RKO (cell line): ENCODE data around the gene SRSF1.

Experiments used
- DNase-seq: peaks from one replicate; pipeline ENCODE4 v3.0.0-alpha.2; 2016; ENCODE audit warnings: low spot score

SRSF1 gene

DNA sequence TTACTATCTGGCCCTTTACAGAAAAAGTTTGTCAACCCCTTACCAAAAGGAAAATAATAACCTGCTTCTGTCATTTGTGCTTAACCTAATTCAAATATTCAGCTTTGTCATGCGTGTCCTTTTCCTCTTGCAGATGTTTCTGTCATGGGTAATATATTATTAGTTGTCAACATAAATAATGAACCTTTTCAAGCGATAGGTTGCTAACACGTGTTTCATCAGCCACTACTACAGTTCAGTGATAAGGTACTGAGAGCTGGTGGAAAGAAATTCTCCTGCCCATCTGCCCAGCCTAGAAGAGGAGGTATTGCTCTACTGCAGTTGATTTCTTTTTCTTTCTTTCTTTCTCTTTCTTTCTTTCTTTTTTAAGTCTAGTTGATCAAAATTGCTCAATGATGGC, 12.0 kb upstream of the SRSF1 start:
- no peak for DNase-seq

DNA sequence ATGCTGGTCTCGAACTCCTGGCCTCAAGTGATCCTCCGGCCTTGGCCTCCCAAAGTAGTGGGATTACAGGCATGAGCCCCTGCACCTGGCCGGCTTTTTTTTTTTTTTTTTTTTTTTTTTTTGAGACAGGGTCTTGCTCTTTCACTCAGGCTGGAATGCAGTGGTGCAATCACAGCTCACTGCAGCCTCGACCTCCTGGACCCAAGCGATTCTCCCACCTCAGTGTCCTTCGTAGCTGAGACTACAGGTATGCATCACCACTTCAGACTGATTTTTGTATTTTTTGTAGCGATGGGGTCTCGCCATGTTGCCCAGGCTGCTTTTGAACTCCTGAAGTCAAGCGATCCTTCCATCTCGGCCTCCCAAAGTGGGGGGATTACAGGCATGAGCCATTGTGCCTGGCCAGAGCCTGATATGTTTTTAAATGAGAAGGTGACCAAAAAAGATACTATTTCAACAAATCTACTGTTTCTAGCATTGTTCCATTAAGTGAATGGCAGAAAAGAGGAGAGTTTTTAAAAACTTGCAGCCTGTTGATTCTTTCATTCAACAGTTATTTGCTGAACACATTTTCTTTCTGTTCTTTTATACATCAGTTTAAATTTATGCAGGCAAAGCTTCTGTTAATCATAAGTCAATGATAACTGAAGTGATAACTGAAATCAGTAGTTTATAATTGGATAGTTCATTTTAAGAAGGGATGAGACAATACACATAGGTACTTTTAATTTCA, 3.2 kb upstream of the SRSF1 start:
- DNase-seq: no peak

DNA sequence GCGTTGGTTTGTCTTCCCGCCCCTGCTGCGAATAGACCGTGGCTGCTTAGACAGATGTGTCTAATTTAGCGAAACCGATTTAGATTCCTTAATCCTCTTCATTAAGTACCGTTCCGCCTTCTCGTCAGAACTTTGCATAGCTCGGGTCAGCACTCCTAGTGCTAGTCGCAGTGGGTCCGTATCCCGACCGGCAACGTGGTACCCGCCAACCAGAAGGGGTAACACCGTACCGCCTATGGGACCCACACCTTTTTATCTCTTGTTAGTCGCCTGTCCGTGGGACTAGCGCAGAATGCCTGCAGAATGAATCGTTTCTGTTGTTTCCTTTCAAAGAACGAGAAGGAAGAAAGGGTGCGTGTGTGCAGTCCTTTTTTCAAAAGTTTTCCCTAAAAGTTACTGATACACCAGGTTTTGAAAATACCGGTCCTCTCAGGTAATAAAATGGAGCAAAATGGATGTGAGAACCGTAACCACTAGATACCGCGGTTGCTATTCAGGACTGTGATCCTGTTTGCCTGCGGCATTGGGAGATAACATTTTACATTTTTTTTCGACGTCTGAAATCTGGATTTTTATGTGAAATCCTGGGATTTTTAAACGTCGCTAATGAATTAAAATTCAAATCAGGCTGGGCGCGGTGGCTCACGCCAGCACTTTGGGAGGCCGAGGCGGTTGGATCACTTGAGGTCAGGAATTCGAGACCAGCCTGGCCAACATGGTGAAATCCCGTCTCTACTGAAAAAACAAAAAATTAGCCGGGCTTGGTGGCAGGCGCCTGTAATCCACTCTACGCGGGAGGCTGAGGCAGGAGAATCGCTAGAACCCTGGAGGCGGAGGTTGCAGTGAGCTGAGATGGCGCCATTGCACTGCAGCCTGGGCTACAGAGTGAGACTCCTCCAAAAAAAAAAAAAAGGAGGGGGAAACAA, 998 bp upstream of the SRSF1 start:
- DNase-seq: no peak

DNA sequence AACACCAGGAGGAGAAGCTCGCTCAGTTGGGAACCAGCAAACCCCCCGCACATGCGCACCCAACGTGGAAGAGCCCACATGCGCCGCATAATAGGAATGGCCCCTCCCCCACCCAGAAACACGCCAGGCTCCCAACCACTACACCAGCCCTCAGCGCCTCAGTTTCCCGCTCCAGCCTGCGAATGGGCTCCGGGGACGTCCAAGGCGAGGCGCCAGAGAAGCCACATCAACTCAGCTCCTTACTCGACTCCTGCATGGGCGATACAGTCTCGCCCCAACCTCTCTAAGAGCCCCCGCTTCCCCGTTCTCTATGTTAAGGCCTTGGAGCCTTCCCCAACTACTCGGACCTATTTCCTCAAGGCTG, 504 bp downstream of the SRSF1 start:
- peak; percentile 84 for DNase-seq

DNA sequence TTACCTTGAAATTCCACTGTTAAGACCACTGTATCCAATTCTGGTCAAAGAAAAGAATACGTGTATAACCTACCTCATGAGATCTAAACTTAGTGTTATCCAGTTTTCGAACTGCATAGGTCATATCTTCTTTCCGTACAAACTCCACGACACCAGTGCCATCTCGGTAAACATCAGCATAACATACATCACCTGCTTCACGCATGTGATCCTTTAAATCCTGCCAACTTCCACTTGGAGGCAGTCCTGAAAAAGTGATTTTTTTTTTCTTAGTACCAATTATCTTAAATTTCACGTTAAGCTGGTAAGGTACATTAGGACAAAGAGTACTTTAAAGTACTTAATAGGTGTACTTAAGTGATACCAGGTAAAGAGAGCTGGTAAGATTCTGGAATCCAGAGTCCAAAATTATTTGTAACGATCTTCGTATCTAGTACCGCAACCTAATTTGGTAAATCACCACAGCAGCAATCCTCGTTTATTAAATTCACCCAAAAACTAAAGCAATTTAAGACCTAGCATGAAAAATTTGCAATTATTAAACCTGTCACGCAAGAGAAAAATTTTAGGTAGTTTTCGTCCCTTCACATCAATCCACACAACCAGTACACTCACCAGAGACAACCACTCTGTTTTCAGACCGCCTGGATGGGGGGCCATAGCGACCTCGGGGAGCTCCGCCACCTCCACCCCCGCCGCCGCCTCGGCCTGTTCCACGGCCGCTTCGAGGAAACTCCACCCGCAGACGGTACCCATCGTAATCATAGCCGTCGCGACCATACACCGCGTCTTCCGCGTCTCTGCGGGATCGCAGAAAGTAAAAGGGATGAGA, 1.1 kb downstream of the SRSF1 start:
- DNase-seq: no peak

DNA sequence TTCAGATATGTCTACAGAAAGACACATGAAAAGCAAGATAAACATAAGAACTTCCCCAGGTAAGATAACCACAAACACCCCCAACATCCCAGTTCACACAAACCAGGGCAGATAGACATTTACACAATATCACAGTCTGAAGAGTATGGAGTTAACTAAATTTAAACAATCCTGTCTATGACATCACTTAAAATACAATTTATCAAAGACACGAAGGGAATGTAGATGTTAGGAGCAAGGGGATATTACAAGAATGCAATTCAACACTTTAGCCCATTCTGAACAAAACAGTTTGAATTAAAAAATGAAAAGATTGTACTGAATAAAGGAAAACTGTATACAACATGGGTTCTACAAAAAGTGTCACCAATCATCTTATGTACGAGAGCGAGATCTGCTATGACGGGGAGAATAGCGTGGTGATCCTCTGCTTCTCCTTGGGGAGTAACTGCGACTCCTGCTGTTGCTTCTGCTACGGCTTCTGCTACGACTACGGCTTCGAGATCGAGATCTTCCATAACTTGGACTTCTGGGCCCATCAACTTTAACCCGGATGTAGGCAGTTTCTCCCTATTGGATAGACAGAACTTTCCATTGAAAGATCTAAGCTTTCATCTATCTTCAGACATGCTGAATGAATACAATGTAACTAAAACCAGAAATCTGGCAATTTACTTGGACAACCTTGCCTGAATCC, 1.9 kb downstream of the SRSF1 start:
- peak; percentile 77 for DNase-seq

DNA sequence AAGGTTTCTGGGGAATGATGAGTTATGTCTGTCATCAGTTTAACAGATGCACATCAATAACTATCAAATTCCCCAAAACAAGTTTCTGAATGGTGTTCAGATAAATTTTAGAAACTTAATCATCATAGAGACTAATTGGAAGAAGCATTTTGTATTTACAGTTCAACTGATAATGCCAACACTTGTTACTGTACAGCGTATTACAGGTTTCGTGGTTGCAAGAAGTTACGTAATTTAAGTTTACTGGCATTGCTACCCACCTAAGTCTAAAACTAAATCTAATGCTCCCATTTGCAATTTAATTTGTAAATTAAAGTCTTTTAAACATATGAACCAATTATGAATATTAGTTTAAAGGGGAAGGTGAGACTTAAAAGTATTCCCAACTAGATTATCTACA, 3.0 kb downstream of the SRSF1 start:
- no peak for DNase-seq

DNA sequence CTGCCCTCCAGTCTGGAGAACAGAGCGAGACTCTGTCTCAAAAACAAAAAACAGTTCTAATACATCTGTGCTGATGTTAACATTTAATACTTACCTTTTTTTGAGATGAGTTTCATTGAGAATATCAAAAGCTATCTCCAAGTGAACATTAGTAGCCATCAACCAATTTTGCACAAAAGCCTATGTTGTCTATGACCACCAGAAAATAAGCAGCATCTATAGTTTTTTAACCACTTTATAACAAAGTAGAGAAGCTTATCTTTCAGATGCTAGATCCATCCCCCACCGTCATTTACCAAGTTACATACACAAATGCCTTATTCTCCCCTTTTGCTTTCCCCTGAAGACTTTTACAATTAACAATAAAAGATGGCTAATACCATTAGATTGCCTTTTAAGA, 4.1 kb downstream of the SRSF1 start:
- DNase-seq: no peak

DNA sequence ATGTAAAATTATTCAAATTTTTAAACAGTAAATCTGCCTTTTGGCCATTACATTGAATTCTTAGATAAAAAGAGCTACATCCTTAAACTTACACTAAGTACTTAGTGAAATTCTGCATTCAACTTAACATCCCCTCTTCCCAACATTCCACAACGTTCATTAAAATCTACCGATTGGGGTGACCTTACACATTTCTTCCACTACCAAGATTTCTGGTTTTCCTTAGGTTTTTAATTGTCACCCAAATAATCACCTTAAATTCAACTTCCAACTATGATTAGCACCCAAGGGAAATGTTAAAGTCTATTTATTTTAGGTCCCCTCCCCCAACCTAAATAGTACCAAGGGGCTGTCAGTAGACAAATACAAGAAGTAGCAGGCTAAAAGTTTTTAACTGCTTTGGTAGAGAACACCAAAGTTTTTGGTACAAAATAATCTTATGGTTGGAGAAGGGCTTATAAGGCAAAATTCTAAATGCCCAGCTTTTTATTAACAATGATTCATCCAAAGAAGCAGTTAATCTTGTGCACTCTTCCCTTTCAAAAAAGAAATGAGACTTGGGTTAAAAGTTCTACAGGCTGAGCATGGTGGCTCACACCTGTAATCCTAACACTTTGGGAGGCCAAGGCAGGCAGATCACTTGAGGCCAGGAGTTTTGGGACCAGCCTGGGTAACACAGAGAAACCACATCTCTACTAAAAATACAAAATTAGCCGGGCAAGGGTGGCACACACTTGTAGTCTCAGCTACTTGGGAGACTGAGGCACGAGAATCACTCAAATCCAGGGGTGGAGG, 4.7 kb downstream of the SRSF1 start:
- no peak for DNase-seq

DNA sequence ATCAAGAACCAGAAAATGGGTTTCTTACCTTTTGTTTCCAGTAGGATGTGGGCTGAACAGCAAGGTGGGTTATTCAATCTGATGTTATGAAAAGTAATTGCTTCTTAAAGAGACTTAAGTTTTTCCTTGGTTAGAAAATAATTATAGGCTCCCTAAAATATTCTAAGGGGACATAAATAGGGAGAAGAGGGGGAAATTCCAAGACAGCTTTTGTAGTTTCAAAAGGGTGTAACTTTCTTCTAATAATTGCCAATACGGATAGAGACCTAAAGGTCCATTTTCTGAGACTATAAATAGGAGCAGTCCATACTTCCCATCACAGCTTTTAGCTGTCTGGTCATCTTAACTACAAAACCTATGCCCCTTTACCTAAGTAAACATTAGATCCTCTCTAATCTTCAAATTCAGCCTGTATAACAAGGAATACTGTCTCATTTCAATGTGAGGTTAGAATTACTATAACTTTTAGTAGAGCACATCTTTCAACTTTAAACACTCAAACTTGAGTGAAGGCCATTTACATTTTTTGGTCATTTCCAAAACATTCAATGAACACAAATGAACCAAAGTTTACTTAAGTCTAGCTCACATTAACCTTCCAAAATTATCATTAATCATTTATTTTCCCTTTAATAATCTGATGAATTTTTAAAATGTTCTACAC, 5.5 kb downstream of the SRSF1 start:
- no peak for DNase-seq

DNA sequence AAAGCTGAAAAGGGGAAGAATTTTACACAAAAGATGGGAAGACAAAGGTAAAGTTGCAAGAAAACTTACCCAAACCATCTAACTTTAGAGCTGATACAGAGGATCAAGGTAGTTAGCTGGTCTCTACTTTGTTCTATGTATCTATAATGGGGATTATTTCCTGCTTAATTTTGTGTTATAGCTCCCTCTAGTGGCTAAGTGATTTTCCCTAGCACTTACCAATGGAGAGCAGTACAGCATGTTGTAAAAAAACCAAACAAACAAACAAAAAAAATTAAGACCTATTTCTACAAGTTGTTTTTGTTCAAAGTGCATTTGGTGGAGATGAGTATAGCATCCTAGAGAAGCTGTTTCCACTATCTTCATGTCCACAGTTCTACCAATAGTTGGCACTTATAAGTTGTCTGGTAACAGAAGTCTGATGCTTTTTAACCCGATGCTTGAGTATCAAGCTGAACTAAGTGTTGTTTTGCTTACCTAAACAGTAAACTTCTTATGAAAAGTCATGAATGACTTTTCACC, 7.5 kb downstream of the SRSF1 start:
- DNase-seq: peak; percentile 82

DNA sequence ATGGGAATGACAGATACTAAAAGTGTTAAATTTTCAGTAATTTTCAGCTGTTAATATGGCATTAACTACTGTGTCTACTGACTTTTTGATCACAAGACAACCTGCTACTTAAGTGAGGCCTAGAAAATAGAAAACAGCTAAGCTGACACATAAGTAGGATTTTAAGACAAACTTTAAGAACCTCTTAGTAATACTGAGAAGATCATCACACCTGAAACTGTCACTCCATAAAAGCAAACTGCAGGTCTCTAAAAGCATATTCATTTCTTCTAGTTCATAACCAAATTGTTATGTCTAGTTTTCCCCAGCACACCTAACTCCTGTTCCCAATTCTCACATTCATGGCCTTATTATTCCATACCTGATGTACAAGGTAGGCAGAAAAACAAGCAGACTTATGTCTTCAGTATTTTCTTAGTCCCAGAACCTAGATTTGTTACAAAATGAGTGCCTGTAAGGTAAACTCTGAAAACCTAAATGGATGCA, 8.0 kb downstream of the SRSF1 start:
- no peak for DNase-seq

DNA sequence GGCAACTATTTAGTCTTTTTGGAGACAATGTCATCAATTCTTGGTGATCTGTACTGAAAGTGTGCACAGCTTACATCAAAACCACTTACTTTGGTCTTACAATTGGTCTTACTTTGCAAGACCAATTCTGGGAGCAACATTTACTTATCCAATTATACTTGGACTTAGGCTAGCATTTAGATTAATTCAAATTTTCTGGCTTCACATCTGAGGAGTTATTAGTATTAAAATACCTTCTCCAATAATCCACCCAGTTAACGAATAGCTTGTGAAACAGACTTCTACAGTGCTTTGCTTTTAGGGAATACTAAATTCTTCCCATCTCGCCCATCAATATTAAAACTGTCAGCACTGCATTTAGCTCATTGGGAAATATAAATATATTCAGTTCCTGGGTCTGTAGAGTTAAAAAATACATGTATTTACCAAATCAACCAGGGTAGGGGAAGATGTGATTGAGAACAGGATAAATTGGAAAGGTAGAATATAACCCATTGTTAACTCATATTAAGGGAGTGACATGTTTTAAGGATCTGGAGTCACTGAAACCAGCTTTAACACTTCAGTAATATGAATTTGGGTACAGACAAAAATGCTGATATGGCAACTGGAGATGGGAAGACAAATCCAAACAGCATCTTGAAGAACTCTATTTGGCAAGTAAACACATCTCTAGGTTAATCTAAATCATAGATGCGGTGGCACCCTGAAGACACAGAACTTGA, 9.8 kb downstream of the SRSF1 start:
- DNase-seq: no peak

DNA sequence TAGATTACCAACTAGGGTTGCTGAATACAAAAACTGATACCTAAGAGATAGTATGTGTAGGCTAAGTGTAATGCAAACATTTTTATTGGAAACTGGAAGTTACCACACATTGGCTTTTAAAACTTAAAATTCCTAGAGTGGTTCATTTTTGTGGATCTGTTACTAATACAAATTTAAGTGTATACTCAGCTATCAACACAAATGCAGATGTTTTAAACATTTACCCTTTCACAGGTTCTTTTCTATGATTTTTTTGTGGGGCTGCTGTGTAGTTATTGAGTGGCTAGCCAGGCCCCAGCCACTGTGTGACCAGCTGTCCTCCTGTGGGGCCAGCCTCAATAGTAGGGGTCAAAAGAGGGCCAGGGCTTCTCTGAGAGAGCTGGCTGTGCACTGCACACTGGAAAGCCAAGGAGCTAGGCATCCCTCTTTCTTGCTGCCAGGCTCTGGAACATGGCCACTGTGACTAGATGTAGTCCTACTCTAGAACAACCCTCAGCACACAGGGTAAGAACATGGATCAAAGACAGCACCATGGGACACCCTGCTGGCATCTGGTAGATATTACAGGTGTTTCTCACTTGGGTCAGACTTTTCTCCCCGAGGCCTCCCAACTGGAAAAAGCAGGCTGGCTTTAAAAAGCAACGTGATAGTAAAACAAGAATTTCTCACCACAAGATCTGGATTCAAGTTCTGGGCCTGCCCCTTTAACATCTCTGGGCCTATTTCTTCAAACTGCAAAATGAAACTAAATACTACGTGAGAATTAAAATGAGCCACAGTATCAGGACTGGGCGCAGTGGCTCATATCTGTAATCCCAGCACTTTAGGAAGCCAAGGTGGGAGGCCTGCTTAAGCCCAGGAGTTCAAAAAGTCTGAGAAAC, 11.7 kb downstream of the SRSF1 start:
- DNase-seq: peak; percentile 83

DNA sequence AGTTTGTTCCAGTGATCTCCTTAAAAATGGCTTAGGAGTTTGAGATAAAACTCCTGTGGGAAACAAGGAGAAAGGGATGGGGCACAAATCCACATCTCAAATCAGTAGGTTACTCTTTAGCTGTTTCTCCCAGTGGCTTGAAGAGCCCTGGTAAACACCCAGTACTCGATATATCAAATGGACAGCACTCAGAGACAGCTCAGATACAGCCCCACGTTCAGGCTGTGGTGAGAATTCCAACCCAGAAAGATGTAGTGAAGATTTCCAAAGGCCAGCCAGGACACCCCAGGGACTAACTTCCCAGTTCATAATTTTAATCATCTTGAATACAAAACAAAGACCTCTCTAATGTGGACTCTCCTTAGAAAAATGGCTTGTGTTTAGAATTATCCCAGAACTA, 12.6 kb downstream of the SRSF1 start:
- no peak for DNase-seq

DNA sequence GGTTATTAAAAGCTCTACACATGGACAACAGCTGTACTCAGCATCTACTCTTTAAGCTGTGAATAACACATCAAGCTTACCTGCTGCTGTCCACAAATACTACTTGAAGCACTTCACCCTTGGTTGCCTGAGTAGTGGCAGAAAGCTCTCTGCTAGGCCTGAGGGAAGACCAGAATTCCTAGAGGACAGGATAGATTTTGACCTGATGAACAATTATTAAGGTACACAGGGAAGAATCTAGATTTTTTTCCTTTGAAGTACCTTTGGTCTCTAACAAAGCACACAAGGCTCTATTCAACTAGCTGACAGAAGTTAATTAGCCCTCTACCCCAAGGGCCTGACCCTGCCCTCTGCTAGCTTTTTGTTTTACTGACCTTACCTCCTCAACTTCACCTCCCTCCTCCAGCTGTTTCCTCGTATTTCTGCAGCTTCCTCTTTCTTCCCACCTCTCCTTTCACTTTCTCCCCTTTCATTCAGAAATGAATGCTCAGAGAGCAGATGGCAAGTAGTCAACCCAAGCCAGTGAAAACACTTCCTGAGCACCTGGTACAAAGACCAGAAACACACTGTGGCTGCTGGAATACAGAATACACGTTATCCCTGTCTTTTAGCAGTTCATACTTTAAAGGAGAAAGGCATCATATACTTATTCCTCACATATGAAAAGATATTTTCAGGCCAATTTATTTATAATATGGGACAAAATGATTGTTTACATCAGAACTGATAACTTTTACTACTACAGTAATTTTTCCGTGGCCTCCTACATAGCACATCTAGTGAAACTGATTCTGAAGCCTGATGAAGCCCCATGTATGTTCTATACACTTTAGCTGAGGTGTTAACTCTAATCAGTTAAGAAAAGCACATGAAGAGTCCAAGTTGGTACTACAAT, 13.3 kb downstream of the SRSF1 start:
- no peak for DNase-seq

DNA sequence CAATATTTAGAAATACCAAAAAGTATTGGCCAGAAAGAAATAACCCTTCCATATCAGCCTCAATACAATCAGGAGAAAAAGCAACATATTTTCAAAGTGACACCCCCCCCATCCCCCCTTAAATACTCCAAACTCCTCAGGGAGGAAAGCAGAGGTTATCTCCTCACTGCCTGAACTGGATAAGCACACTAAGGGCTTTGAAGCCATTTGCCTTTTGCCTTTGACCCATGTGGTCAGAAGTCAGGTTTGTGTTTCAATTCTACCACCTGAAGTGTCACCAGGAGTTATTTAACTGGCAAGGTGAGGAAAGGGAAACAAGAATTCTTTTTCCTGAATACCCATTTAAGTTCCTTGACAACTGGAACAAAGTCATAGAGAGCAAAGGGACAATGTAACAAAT, 15.5 kb downstream of the SRSF1 start:
- no peak for DNase-seq
